Mesenchymal stem cell (in vitro differentiated cells and primary cell): ENCODE measurements around the gene CDC5L.

Experiments
- DNase-seq: peaks from one replicate; pipeline ENCODE4 v3.0.0-alpha.2; 2013
- H2AFZ ChIP-seq: one replicate; pipeline ENCODE4 v1.6.1; 2013; ENCODE audit warnings: low read depth, mild to moderate bottlenecking, control low read depth, inconsistent platforms, low read length, moderate library complexity
- H2AK5ac ChIP-seq: 2 replicates; pipeline ENCODE4 v1.6.1; 2013; ENCODE audit warnings: low read length, moderate library complexity, mild to moderate bottlenecking, inconsistent platforms; ENCODE audit not compliant: severe bottlenecking
- H2BK120ac ChIP-seq: one replicate; pipeline ENCODE4 v1.6.1; 2013; ENCODE audit warnings: low read depth, mild to moderate bottlenecking, inconsistent platforms, low read length, moderate library complexity
- H2BK12ac ChIP-seq, 2 experiments: one replicate each; pipeline ENCODE4 v1.6.1; 2013; ENCODE audit warnings: inconsistent platforms in 2 of 2, low read length in 2 of 2, mild to moderate bottlenecking in 2 of 2, moderate library complexity in 2 of 2, control low read depth in 1 of 2
- H2BK15ac ChIP-seq: one replicate; pipeline ENCODE4 v1.6.1; 2013; ENCODE audit warnings: mild to moderate bottlenecking, low read depth, inconsistent platforms; ENCODE audit not compliant: poor library complexity, severe bottlenecking
- H2BK5ac ChIP-seq: 2 replicates; pipeline ENCODE4 v1.6.1; 2013; ENCODE audit warnings: low read depth, mild to moderate bottlenecking, low read length, control low read depth, inconsistent platforms; ENCODE audit not compliant: poor library complexity, severe bottlenecking
- H3K14ac ChIP-seq, 2 experiments: one replicate each; pipeline ENCODE4 v1.6.1; 2013; ENCODE audit warnings: inconsistent platforms in 2 of 2, low read length in 2 of 2, control low read depth in 1 of 2, mild to moderate bottlenecking in 1 of 2, moderate library complexity in 1 of 2
- H3K18ac ChIP-seq, 2 experiments: one replicate each; pipeline ENCODE4 v1.6.1; 2013; ENCODE audit warnings: inconsistent platforms in 2 of 2, low read length in 2 of 2, control low read depth in 1 of 2, low read depth in 1 of 2, mild to moderate bottlenecking in 1 of 2
- H3K23ac ChIP-seq, 2 experiments: one replicate each; pipeline ENCODE4 v1.6.1; 2013; ENCODE audit warnings: inconsistent platforms in 2 of 2, low read length in 2 of 2, mild to moderate bottlenecking in 2 of 2, moderate library complexity in 2 of 2, control low read depth in 1 of 2
- H3K27ac ChIP-seq: 2 replicates; pipeline ENCODE4 v1.5.1; 2013; ENCODE audit warnings: mild to moderate bottlenecking, moderate library complexity, low read length, control low read depth, inconsistent platforms; ENCODE audit not compliant: poor library complexity, severe bottlenecking
- H3K27me3 ChIP-seq, 2 experiments: 2 replicates each; pipeline versions ENCODE4 v1.6.1 to v1.7.0; 2013; ENCODE audit warnings: low read length in 2 of 2, mild to moderate bottlenecking in 2 of 2, moderate library complexity in 2 of 2, control low read depth in 1 of 2, inconsistent platforms in 1 of 2; ENCODE audit not compliant: control insufficient read depth in 1 of 2, insufficient read depth in 1 of 2
- H3K36me3 ChIP-seq, 2 experiments: 2 replicates each; pipeline versions ENCODE4 v1.6.1 to v1.7.0; 2013; ENCODE audit warnings: low read length in 2 of 2, control low read depth in 1 of 2, inconsistent platforms in 1 of 2, low read depth in 1 of 2, mild to moderate bottlenecking in 1 of 2; ENCODE audit not compliant: insufficient read depth in 2 of 2, control insufficient read depth in 1 of 2
- H3K4ac ChIP-seq, 2 experiments: one replicate each; pipeline ENCODE4 v1.6.1; 2013; ENCODE audit warnings: inconsistent platforms in 2 of 2, low read length in 2 of 2, mild to moderate bottlenecking in 2 of 2, moderate library complexity in 2 of 2, control low read depth in 1 of 2, low read depth in 1 of 2
- H3K4me1 ChIP-seq: 2 replicates; pipeline ENCODE4 v1.6.1; 2013; ENCODE audit warnings: low read depth, low read length, control low read depth; ENCODE audit not compliant: control insufficient read depth, insufficient read depth
- H3K4me2 ChIP-seq: 2 replicates; pipeline ENCODE4 v1.6.1; 2013; ENCODE audit warnings: low read length, mild to moderate bottlenecking, inconsistent platforms; ENCODE audit not compliant: poor library complexity, severe bottlenecking
- H3K4me3 ChIP-seq, 2 experiments: 2 replicates each; pipeline versions ENCODE4 v1.5.1 to v1.7.0; 2013; ENCODE audit warnings: low read length in 2 of 2, mild to moderate bottlenecking in 2 of 2, control low read depth in 1 of 2, low read depth in 1 of 2; ENCODE audit not compliant: insufficient read depth in 1 of 2
- H3K79me1 ChIP-seq: replicated peaks from 2 replicates; pipeline ENCODE4 v1.6.1; 2013; ENCODE audit warnings: mild to moderate bottlenecking, control low read depth, low read length, inconsistent platforms; ENCODE audit not compliant: poor library complexity, severe bottlenecking
- H3K9ac ChIP-seq: 2 replicates; pipeline ENCODE4 v1.7.0; 2013; ENCODE audit warnings: mild to moderate bottlenecking, low read length, moderate library complexity
- H3K9me3 ChIP-seq: 2 replicates; pipeline ENCODE4 v1.7.0; 2013; ENCODE audit warnings: mild to moderate bottlenecking, low read length; ENCODE audit not compliant: control insufficient read depth
- H4K8ac ChIP-seq: one replicate; pipeline ENCODE4 v1.6.1; 2013; ENCODE audit warnings: inconsistent platforms, mild to moderate bottlenecking, low read length, moderate library complexity
- H4K91ac ChIP-seq: one replicate; pipeline ENCODE4 v1.6.1; 2013; ENCODE audit warnings: mild to moderate bottlenecking, low read length, inconsistent platforms
- WGBS: methylation state at CpG from one replicate; pipeline ENCODE4 v1.1.7; 2013; ENCODE audit warnings: mixed read lengths; 5-methylcytosine and 5-hydroxymethylcytosine counted together

Gene CDC5L

GRCh38 chr6:44453146-44453545 is 65.6 kb downstream of the CDC5L start:
- no CpG with 5 or more reads among the region's 1 CpG for WGBS
- H3K14ac ChIP-seq = no peak overlapping the region

DNA sequence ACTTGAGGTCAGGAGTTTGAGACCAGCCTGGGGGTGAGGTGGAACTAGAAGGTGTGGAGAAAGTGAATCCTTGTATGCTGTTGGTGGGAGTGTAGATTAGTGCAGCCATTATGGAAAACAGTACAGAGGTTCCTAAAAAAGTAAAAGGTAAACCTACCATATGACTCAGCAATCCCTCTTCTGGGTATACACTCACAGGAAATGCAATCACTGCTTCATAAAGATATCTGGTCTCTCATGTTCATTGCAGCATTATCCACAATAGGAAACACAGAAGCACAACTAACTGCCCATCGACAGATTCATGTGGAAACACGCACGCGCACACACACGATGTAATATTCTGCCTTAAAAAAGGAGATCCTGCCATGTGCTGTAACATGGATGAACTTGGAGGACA is 66.7 kb downstream of the CDC5L start:
- 100% methylated on average over 5 of the region's 5 CpGs for WGBS
- Histone ChIP-seq H3K79me1 (peaks cover 2% of the 10 kb centered on the region), H3K4me2 (no peak overlapping the region), H2BK12ac (no peak overlapping the region), H3K14ac (no peak overlapping the region), H3K4me3 (no peak overlapping the region), H3K27me3 (no peaks in the 10 kb centered on the region), H4K91ac (no peak overlapping the region), H2AK5ac (no peak overlapping the region), H3K4ac (no peak overlapping the region), H2BK15ac (no peak overlapping the region), H2BK5ac (no peak overlapping the region), H2AFZ (no peak overlapping the region), H3K9ac (no peak overlapping the region), H2BK120ac (no peak overlapping the region), H4K8ac (no peak overlapping the region), H3K9me3 (no peaks in the 10 kb centered on the region), H3K27ac (no peak overlapping the region), H3K23ac (no peak overlapping the region), H3K4me1 (peaks cover 4% of the 10 kb centered on the region), H3K18ac (no peak overlapping the region), H3K36me3 (peaks cover 0 to 5% of the 10 kb centered on the region in 2 experiments)
- DNase-seq = no peak

More at GRCh38 chr6:44453146-44453545, 65.6 kb downstream of the CDC5L start:
- H3K79me1 ChIP-seq = peaks cover 5% of the 10 kb centered on the region
- no peak for DNase-seq
- no peak overlapping the region for H3K4ac ChIP-seq
- no peak overlapping the region for H2BK15ac ChIP-seq
- H4K91ac ChIP-seq = no peak overlapping the region
- H3K23ac ChIP-seq = no peak overlapping the region
- no peak overlapping the region for H2BK12ac ChIP-seq
- H3K27me3 ChIP-seq = no peaks in the 10 kb centered on the region
- no peak overlapping the region for H4K8ac ChIP-seq
- H3K18ac ChIP-seq = no peak overlapping the region
- H2AK5ac ChIP-seq = no peak overlapping the region
- H2BK5ac ChIP-seq = no peak overlapping the region
- H3K4me3 ChIP-seq = no peak overlapping the region
- no peaks in the 10 kb centered on the region for H3K9me3 ChIP-seq
- no peak overlapping the region for H3K9ac ChIP-seq
- H3K27ac ChIP-seq = no peak overlapping the region
- no peak overlapping the region for H2AFZ ChIP-seq
- H3K4me2 ChIP-seq = no peak overlapping the region
- H3K36me3 ChIP-seq = peaks cover 5 to 6% of the 10 kb centered on the region in 2 experiments
- H3K4me1 ChIP-seq = peaks cover 4% of the 10 kb centered on the region
- no peak overlapping the region for H2BK120ac ChIP-seq

DNA sequence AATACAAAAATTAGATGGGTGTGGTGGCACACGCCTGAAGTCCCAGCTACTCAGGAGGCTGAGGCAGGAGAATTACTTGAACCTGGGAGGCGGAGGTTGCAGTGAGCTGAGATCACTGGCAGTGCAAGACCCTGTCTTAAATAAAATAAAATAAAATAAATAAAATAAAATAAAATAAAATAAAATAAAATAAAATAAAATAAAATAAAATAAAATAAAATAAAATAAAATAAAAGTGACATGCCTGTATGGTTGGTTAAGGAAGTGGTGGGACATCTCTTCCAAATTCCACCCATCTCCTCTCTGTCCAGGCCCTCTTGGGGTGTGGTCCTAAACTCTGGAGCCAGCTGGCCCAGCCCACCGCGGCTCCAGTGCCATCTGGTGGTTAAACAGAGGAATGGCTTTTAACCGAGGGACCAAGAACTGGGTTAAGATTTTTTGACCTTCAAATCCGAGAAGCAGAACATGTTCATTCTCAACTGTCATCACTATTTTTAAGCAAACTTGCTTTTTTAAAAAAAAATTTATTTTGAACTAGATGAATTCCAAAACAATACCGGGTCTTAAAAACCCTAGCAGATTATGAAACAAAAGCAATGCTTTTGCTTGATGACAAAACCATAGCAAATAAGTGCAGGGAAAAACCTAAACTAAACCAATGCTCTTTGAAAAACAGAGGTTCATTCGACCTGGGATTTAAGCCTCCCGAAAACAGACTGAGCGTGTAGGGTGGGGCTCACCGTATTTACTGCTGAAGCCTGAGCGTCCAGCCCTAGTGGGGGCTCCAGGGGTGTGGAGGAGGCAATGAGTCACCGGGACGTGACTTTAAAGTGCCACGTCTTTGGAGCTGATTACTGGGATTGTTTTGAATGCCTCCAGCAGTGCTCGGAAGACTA is 68.8 kb downstream of the CDC5L start:
- WGBS = 15% methylated on average over 12 of the region's 16 CpGs

DNA sequence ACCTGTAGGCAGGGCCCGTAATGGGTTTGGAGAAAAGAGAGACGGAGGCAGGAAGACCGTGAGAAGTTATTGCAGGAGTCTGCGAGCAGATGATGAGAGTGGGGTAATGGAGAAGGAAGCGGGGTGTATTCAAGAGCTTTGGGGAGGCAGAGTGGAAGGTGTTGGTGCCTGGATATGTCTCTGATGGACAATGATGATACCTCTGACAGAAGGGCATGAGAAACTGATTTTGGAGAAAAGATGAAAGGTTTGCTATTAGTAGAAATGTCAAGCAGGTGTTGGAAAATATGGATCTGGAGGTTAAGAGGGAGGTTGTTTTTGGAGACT is 69.4 kb downstream of the CDC5L start:
- Histone ChIP-seq H3K4me1 (peaks cover 3% of the 10 kb centered on the region), H4K8ac (no peak overlapping the region), H3K23ac (no peak overlapping the region), H3K9ac (peak overlapping the region; percentile 86), H2AK5ac (no peak overlapping the region), H3K14ac (no peak overlapping the region), H3K4ac (no peak overlapping the region), H3K4me2 (peak overlapping the region; percentile 42), H3K4me3 (peak overlapping the region in 1 of 2 experiments; percentile 66), H4K91ac (no peak overlapping the region), H3K36me3 (peaks cover 0 to 2% of the 10 kb centered on the region in 2 experiments), H2BK5ac (no peak overlapping the region), H3K18ac (no peak overlapping the region), H3K79me1 (peaks cover 2% of the 10 kb centered on the region), H2AFZ (no peak overlapping the region), H2BK12ac (no peak overlapping the region), H2BK15ac (peak overlapping the region; percentile 37), H3K9me3 (no peaks in the 10 kb centered on the region), H3K27me3 (no peaks in the 10 kb centered on the region), H3K27ac (peak overlapping the region; percentile 18), H2BK120ac (no peak overlapping the region)
- no peak for DNase-seq
- WGBS = 59% methylated on average over 5 of the region's 5 CpGs

More for the DNA sequence above, 68.8 kb downstream of the CDC5L start:
- no peaks in the 10 kb centered on the region for H3K9me3 ChIP-seq
- peak overlapping the region in 1 of 2 experiments; percentile 89 for H3K4ac ChIP-seq
- no peak overlapping the region for H3K23ac ChIP-seq
- H3K14ac ChIP-seq = no peak overlapping the region
- peak overlapping the region; percentile 18 for H3K27ac ChIP-seq
- no peak overlapping the region for H2AFZ ChIP-seq
- H2BK15ac ChIP-seq = peak overlapping the region; percentile 37
- peaks cover 0 to 5% of the 10 kb centered on the region in 2 experiments for H3K36me3 ChIP-seq
- no peaks in the 10 kb centered on the region for H3K27me3 ChIP-seq
- no peak overlapping the region for H2AK5ac ChIP-seq
- no peak overlapping the region for H2BK5ac ChIP-seq
- H3K18ac ChIP-seq = no peak overlapping the region
- peaks cover 2% of the 10 kb centered on the region for H3K79me1 ChIP-seq
- H3K4me1 ChIP-seq = peaks cover 4% of the 10 kb centered on the region
- H2BK12ac ChIP-seq = no peak overlapping the region
- H3K4me3 ChIP-seq = peak overlapping the region in 1 of 2 experiments; percentile 66
- peak overlapping the region; percentile 86 for H3K9ac ChIP-seq
- no peak overlapping the region for H4K8ac ChIP-seq
- peak overlapping the region; percentile 42 for H3K4me2 ChIP-seq
- peak; percentile 58 for DNase-seq
- no peak overlapping the region for H4K91ac ChIP-seq
- H2BK120ac ChIP-seq = no peak overlapping the region
